ENCODE data around the gene CLDN7.

DNA sequence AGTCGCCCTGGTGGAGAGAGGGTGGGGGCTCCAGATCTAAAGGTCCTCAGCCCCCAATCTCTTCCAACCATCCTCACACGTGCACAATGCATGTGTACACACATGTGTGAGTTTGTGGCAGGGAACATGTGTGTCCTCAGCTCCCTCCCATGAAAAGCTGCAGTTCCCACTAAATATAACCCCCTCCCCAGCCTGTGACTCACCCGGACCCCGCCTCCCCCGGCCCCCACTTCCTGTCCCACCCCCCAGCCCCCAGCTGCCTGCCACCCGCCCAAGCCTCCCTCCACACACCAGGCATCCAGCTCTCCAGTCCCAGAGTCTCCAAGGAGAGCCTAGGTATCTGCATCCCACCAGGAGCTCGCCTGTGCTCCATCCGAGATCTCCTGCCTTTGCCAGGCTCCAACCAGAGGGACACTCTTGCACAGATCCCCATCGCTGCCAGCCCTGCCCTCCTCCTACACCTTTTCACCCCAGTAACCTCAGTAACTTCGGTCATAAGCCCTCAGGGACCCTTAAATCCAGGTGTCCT lies 46.6 kb downstream of the CLDN7 start:
- TF ChIP-seq TCF4 (CRISPR knock-in tag; IDR thresholded peaks at IDR 0.05; ENCODE audit: borderline replicate concordance): no peak
- TF ChIP-seq ZFP3 (CRISPR knock-in tag; IDR thresholded peaks at IDR 0.05): no peak
- TF ChIP-seq ARNTL (CRISPR knock-in tag; IDR thresholded peaks at IDR 0.05; ENCODE audit: borderline replicate concordance, low read depth): no peak

Measured in SK-N-SH treated with all-trans-retinoic acid at 6 μM for 48 hours (cell line).